ENCODE results near the gene KRTAP22-2.

Gene KRTAP22-2

GRCh38 chr21:30561957-30562356 lies 28.2 kb downstream of the KRTAP22-2 start:
- no peak for ATAC-seq

- ATAC-seq: no peak
Observed at GRCh38 chr21:30561264-30561895, 28.8 kb downstream of the KRTAP22-2 start, which contains the start of gene KRTAP19-7. TSS of gene KRTAP19-7 (minus strand) at chr21:30561314. CDS start at chr21:30561289, 25 bp downstream.

DNA sequence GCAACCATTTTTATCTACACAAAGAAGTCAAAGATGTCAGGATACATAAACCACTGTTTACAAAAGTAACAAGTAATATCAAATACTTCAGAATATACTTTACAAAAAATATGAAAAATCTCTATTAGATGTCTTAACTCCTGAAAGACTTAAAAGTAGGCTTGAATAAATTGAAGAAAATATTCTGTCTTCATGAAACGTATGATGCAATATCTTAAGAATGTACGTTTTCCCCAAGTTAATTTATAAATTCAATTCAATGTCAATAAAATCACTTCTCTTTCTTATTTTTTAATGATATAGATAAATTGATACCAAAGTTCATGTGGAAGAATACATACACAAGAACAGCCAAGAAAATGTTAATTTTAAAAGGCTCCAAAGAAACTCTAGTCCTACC lies 35.1 kb downstream of the KRTAP22-2 start:
- ATAC-seq: no peak

DNA sequence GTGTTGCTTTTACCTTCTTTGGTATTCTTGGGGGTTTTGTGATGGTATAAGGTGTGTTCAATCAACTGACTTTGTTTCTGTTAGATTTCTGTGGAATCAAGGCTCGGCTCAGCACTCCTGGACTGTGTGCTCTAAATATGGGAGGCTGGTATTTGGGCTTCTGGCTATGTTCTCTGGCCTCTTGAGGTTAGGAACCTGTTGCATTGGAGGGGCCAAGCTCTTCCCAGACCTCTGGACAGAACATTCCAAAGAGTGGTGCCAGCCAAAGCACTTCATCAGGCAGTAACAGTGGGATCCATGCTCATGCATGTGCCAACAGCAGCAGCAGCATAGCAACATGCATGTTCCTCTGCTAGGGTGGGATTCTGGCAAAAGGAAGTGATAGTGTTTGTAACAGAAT lies 37.4 kb downstream of the KRTAP22-2 start:
- no peak for ATAC-seq

GRCh38 chr21:30541764-30542163 lies 48.4 kb downstream of the KRTAP22-2 start, which contains the start of gene KRTAP19-6:
TSS of gene KRTAP19-6 (minus strand) at chr21:30541864. CDS start at chr21:30541833, 31 bp downstream.
- no peak for ATAC-seq
